Epithelial cell of esophagus (primary cell): ENCODE results near the gene TMCO1.
"Not testable (repeated sequence)": the region's sequence is repeated elsewhere in the genome, so short reads cannot be mapped to it uniquely, and the experiment has no call there.

ENCODE experiments used
- DNase-seq: peaks from one replicate; pipeline ENCODE4 v3.0.0; 2010; ENCODE audit warnings: low read depth
- H3K4me3 ChIP-seq: 2 replicates; pipeline ENCODE4 v1.5.1; 2011; ENCODE audit warnings: mild to moderate bottlenecking, low read length, control low read depth
- CTCF ChIP-seq: IDR thresholded peaks from 2 replicates; pipeline ENCODE4 v1.5.1; 2011; ENCODE audit warnings: low read depth, mild to moderate bottlenecking, low read length, control low read depth, inconsistent platforms; ENCODE audit not compliant: insufficient read depth; ENCODE audit errors: missing control alignments

Gene TMCO1

GRCh38 chr1:165768513-165769394 lies at the start of gene TMCO1:
TMCO1 (minus strand) TSS chr1:165768868; CDS start chr1:165768751, 117 bp downstream.
- TF ChIP-seq CTCF, result peak; percentile 27
- DNase-seq, result peak; percentile 99
- H3K4me3 ChIP-seq, result peak within 1 kb of the TSS; percentile 87

- TF ChIP-seq CTCF, result no peak
- no peak for DNase-seq
Observed at GRCh38 chr1:165816826-165817497, 48.3 kb upstream of the TMCO1 start.

GRCh38 chr1:165816157-165816556 lies 47.5 kb upstream of the TMCO1 start:
- no peak for DNase-seq
- TF ChIP-seq CTCF, result no peak
- no peak overlapping the region for H3K4me3 ChIP-seq

More at GRCh38 chr1:165816826-165817497, 48.3 kb upstream of the TMCO1 start:
- no peak overlapping the region for H3K4me3 ChIP-seq

GRCh38 chr1:165815725-165816124 lies 47.1 kb upstream of the TMCO1 start:
- H3K4me3 ChIP-seq, result no peak overlapping the region

GRCh38 chr1:165807613-165808012 lies 38.9 kb upstream of the TMCO1 start:
- TF ChIP-seq CTCF, result no peak
- H3K4me3 ChIP-seq, result no peak overlapping the region
- DNase-seq, result no peak

More at GRCh38 chr1:165815725-165816124, 47.1 kb upstream of the TMCO1 start:
- DNase-seq, result peak; percentile 53
- TF ChIP-seq CTCF, result no peak

GRCh38 chr1:165804513-165804912 lies 35.8 kb upstream of the TMCO1 start:
- H3K4me3 ChIP-seq, DNase-seq: not testable (repeated sequence)

- no peak overlapping the region for H3K4me3 ChIP-seq
- no peak for DNase-seq
- no peak for TF ChIP-seq CTCF
Observed at GRCh38 chr1:165799387-165799786, 30.7 kb upstream of the TMCO1 start.
